DMS53 (cell line): Measurements from ENCODE around the gene C1QTNF12.

Source experiments
- DNase-seq: peaks from one replicate; lab custom pipeline; 2025; lab: John Stamatoyannopoulos, UW

Gene C1QTNF12

DNA sequence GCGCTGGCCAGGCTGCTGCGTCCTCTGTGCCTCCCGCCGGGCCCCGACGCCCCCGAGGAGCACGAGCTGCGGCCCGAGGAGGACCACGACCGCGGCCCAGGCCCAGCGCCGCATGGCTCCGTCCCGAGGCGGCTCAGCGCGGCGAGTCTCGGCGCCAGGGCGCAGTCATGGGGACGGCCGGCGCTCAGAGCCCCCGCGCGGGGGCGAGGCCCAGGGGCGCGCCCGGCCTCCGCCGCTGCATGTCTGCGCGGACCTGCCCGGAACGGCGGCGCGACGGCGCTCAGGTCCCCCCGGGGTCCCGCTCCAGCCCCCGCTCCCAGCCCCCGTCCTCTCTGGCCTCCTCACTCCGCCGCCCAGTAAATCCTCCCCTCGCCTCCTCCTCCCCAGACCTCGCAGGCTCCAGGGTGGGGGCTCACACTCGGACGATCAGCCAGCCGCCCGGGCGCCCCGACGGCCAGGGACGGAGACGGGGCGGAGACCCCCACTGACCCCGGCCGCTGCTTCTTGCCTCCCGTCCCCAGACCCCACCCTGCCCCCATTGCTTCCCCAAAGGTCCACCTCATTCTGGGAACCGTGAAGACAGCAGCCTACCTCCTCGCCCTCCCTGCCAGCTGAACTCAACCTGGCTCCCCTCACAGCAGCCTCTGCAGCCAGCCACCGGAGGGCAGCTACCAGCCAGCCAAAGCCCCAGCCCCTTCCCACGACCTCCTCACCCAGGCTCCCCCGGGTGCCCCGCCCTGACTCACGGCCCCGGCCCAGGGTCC is at the start of gene C1QTNF12:
C1QTNF12 (minus strand) TSS at position 146 of the 764 bp plus-strand sequence; CDS start at position 114, 32 bp downstream.
- peak; percentile 49 for DNase-seq

DNA sequence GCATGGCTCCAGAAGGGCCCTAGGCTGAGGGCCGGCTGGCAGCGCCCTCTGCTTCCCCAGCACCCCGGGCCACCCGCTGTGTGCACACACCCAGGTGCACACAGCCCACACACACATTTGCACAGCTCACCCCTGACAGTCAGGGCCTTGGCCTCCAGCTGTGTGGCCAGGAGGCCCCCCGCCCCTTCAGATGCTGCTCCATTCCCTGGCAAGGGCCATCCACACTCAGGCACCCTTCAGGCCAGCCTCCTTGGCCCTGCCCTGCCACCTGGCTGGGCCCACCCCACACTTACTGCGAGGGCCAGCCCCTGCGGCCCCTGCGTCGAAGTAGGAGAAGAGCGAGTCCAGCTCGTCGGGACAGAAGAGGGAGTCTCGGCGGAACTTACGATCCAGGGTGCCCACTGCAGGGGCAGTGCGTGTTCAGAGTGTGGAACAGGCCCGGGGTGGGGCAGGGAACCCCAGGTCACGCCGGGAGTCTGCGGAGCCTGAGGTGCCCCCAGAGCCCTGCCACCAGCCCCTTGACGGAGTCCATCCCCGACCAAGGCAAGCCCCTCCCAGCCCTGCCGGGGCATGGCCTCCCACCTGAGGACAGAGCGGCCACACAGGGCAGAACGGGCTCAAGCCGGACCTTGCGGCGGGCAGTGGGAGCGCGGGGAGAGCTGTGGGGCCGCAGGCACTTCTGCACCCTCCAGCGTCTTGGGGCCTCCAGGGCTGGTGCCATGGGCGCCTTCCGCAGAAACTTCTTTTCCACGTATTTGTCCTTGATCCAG is 48.8 kb upstream of the C1QTNF12 start:
- DNase-seq: peak; percentile 38

DNA sequence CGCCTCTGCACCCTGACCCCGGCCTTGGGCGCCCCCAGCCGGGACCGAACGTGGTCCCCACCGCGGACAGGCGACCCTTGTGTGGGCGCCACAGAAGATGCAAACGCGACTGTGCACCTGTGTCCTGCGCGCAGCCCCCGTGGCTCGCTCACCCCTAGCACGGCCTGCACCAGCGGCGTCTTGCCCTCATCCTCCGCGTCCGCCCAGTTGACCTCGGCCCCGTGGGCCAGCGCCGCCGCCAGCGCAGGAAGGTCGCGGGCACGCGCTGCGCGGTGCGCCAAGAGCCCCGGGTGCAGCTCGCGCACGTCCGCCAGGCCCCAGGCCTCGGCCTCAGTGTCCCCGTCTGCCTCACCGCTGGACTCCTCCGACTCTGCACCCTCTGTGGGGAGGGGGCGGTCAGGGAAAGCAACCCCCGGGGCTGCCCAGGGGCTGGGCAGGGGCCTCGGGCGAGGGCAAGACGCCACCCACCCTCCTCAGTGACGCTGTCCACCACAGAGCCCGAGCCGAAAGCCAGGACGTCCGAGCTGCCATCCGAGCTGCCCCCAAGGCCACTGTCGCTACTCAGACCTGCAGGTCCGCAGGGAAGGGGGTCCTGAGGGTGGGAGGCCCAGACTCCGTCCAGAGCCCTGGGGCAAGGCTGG is 47.8 kb upstream of the C1QTNF12 start:
- no peak for DNase-seq

DNA sequence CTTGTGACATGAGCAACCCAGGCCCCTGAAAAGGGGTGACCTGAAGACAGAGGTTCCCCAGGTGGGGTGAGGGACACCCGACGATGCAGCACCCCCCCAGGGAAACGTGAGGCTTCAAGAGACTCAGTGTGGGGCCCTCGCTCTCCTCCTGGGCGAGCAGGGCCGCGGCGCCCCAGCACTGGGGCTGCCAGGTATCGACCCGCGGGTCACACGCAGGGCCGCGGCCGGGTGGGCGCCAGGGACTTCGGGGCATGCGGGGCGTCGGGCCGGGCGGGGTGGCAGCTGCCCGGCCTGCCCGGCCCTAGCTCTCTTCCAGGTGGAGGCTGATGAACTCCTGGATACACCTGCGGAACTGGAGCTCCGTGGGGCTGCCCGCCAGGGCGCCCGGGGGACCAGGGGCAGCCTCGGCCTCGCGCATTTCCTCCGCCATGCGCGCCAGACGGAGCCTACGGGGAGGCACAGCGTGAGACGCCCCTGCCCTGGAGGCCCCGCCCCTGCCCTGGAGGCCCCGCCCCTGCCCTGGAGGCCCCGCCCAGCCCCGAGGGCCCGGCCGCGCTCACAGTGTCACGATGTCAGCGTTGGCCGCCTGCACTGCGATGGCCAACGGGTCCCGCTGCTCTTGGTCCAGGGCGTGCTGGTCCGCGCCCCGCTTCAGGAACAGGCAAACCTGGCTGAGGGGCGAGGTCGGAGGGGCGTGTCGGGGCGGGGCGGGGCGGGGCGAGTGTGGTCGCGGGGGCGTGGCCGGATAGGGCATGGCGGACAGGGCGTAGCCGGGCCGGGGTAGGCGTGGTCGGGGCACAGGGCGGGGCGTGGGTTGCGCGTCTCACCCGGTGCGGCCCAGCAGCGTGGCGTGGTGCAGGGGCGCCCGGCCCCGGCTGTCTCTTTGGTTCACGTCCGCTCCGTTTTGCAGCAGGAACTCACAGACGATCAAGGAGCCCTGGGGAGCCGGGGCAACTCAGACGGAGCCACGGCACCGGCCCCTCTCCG is 47.0 kb upstream of the C1QTNF12 start:
- DNase-seq: peak; percentile 57

DNA sequence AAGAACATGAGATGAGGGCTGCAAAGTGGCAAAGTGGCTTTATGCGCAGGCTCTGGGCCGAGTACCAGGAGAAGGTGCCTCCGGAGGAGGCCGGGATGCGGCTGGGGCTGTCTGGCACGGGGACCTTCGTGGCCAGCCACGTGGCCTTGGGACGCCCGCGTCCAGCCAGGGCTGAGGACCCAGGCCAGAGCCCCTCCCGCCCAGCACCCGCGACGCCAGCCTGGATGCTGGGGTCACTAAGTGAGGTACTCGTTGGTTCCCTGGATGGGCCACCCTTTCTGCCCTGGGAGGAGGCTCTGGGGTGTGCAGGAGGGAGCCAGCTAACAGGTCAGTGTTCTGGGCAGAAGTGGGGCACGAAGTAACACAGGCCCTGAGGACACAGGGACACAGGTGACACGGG is 46.3 kb upstream of the C1QTNF12 start:
- no peak for DNase-seq

- no peak for DNase-seq
Observed at GRCh38 chr1:1292442-1292779, 45.9 kb upstream of the C1QTNF12 start.

DNA sequence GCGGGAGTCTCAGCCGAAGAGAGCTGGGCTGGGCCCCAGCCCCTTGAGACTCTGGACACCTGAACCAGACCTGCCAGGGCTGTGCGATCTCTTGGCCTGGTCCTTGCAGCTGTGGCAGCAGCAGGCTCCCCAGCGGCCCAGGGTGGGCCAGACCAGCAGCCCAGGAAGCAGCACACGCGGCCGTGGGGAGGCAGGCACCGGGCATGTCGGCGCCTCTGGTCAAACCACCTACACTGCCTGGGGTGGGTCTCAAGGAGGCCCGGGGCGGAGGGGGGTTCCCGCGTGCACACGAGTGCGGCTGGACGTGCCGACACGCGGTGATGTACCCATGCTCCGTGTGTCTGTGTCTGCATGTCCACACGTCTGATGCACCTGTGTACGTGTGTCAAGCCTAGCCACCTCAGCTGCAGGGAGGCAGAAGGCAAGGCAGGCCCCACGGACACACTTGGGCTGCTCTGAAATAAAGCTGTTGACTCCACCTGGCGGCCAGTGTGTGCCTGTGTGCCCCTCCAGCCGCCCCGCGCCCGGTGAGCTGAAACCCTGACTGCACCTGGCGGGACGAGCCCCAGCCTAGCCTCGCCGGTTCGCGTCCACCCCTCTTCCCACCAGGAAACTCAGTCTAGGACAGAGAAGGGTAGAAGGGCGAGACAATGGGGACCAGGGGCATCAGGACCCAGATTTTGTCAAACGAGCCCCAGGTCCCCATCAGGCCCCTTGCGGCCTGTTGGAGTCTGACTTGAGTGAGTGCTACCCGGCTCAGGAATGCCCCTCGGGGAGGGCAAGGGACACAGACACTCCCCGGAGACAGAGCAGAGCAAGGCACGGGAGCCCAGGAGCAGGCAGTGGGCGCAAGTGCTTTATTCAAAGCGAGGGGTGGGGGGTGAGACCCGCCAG is 45.3 kb upstream of the C1QTNF12 start:
- DNase-seq: peak; percentile 97

GRCh38 chr1:1291023-1291528 is 44.6 kb upstream of the C1QTNF12 start:
- peak; percentile 68 for DNase-seq

GRCh38 chr1:1290238-1290731 is 43.8 kb upstream of the C1QTNF12 start:
- peak; percentile 88 for DNase-seq

GRCh38 chr1:1287288-1288110 is 41.0 kb upstream of the C1QTNF12 start:
- peak; percentile 68 for DNase-seq

DNA sequence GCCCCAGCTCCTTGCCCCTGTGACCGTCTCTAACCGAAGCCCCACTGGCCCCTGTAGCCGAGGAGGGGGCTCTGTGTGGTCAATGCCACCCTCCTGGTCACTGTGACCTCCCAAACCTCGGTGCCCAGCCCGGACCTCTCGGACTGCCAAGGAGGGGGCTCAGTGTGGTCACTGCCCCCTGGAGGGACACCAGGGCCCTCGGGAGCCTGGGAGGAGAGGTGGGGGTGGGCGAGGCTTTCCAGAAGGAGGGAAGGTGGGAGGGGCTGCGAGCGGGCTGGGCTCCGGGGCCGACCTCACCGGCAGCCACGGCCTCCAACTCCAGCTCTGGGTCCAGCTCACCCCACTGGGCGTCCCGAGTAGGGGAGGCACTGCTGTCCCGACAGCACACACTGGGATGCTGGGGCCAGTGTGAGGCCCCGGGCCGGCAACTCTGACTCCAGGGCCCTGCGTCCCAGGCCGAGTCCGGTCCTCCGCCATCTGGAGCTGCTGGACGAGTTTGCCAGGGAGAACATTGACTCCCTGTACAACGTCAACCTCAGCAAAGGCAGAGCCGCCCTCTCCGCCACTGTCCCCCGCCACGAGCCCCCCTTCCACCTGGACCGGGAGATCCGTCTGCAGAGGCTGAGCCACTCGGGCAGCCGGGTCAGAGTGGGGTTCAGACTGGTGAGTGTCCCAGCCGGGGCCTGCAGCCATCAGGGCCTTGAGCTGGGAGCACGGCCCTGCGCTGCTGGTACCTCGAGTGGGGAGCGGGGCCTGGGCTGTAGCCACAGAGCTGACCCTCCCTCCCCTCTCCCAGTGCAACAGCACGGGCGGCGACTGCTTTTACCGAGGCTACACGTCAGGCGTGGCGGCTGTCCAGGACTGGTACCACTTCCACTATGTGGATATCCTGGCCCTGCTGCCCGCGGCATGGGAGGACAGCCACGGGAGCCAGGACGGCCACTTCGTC is 40.1 kb upstream of the C1QTNF12 start:
- DNase-seq: peak; percentile 53

GRCh38 chr1:1285611-1286311 is 39.2 kb upstream of the C1QTNF12 start:
- peak; percentile 48 for DNase-seq

DNA sequence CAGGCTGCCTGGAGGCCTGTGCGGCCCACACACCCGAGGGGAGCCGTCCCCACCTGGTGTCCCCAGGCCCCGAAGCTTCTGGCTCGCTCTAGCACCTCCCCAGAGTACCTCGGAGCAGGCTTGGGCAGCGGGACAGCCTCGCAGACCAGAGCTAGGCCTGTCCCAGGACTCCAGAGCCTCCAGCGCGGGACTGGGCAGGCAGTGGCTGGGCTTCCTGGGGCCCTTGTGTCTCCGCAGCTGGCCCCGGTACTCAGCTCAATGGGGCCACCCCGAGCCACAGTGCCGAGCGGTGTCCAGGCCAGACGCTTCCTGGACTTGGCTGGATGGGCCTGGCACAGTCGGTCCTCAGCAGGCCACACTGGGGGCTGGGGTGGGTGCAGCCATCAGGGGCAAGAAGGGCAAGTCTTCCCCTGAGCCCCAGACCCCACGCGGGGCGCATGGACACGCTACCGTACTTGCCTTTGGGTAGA is 38.6 kb upstream of the C1QTNF12 start:
- no peak for DNase-seq

GRCh38 chr1:1284221-1285101 is 37.9 kb upstream of the C1QTNF12 start:
- DNase-seq: peak; percentile 24

- DNase-seq: peak; percentile 71
Observed at GRCh38 chr1:1283821-1284220, 37.3 kb upstream of the C1QTNF12 start.

- peak; percentile 26 for DNase-seq
Observed at GRCh38 chr1:1282998-1283397, 36.5 kb upstream of the C1QTNF12 start.
